HL-60 (cell line): ENCODE measurements around the gene C4BPB.

Experiments used
- DNase-seq, 2 experiments: peaks; one replicate each; pipeline ENCODE4 v3.0.0-alpha.2; 2010 to 2020; ENCODE audit warnings: low read depth in 1 of 2, low spot score in 1 of 2
- H3K27ac ChIP-seq: fragments of 250-450 bp; sonication (Bioruptor Pico); replicated peaks from 2 replicates; pipeline ENCODE4 v1.5.1; 2020; ENCODE audit warnings: mild to moderate bottlenecking, moderate library complexity
- H3K27me3 ChIP-seq: fragments of 250-450 bp; sonication (Bioruptor Pico); 2 replicates; pipeline ENCODE4 v1.5.1; 2021; ENCODE audit warnings: mild to moderate bottlenecking, moderate library complexity; ENCODE audit not compliant: insufficient read depth, poor library complexity, severe bottlenecking
- H3K4me3 ChIP-seq: replicated peaks from 2 replicates; pipeline ENCODE4 v1.5.1; 2011; ENCODE audit warnings: mild to moderate bottlenecking, control low read depth, low read length; ENCODE audit not compliant: insufficient read depth
- CTCF ChIP-seq: IDR thresholded peaks from one replicate; pipeline ENCODE4 v1.5.1; 2011; ENCODE audit warnings: low read length, control low read depth, inconsistent platforms; ENCODE audit not compliant: insufficient read depth
- GABPA ChIP-seq: IDR thresholded peaks from 2 replicates; pipeline ENCODE4 v1.6.1; 2012; ENCODE audit warnings: low read depth
- POLR2AphosphoS5 ChIP-seq: IDR thresholded peaks from 2 replicates; pipeline ENCODE4 v1.6.1; 2012; ENCODE audit warnings: low read depth
- REST ChIP-seq: IDR thresholded peaks from 2 replicates; pipeline ENCODE4 v1.6.1; 2012; ENCODE audit warnings: low read depth; ENCODE audit not compliant: insufficient replicate concordance
- SPI1 ChIP-seq: IDR thresholded peaks from 2 replicates; pipeline ENCODE4 v1.6.1; 2012; ENCODE audit warnings: low read depth, mild to moderate bottlenecking, borderline replicate concordance

Gene C4BPB

DNA sequence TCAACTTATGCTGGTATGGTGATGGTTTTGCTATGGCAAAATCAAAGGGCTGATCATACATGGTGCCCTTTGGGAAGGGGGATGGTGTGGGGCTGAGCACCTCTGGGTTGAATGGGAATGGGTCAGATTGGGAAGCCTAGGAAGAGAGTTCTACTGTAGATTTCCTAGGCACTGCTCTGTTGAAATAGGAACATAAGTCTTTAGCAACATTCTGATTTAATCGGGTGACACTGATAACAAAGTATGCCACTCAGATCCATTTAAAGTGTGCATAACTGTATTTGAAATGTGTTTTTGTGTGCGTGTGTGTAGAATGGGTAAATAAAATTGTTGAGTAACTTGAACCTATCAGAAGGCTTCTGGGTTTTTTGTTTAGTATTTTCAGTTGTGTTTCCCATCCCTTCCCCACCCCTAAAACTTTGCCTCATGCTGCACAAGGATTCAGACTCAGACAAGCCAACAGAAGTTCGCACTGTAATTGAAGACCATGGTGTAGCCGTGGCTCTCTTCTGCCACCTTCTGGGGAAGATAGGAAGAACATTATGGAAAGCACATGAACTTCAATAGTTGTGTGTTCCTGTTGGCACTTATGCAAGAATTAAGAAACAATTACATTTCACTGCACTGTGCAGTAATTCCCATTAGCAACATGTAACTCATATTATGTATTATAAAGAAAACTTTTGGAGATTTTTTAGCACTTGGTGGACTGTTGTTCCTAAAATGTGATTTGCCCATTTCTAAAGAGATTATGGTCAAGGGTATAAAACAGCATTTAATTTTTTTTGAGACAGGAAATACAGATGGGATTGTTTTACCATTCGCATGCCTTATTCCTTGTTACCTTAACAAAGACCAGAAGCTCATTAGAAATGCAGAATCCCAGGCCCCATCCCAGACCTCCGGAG lies 10.9 kb upstream of the C4BPB start:
- H3K27ac ChIP-seq, result no peak overlapping the region
- no peak overlapping the region for H3K4me3 ChIP-seq
- DNase-seq, result peak; percentile 61 to 83
- no peak for TF ChIP-seq POLR2AphosphoS5
- TF ChIP-seq CTCF, result peak; percentile 74
- no peaks in the 10 kb centered on the region for H3K27me3 ChIP-seq

- no peak for TF ChIP-seq REST
- no peak for TF ChIP-seq SPI1
- no peak for TF ChIP-seq POLR2AphosphoS5
- no peak for TF ChIP-seq GABPA
- no peak for TF ChIP-seq CTCF
- no peaks in the 10 kb centered on the region for H3K27me3 ChIP-seq
- DNase-seq, result no peak
- no peak overlapping the region for H3K4me3 ChIP-seq
- no peak overlapping the region for H3K27ac ChIP-seq
Observed at GRCh38 chr1:207078578-207079132, 10.0 kb upstream of the C4BPB start.

GRCh38 chr1:207079706-207080241 lies 8.9 kb upstream of the C4BPB start:
- Histone ChIP-seq H3K27ac (no peak overlapping the region), H3K27me3 (no peaks in the 10 kb centered on the region), H3K4me3 (no peak overlapping the region)
- no peak for DNase-seq
- TF ChIP-seq CTCF (no peak), POLR2AphosphoS5 (no peak), SPI1 (no peak), GABPA (no peak), REST (no peak)
